ENCODE results near the gene KHDC4. TPM values are rescaled to one million over a fixed set of nuclear protein-coding genes. Genes with fewer than 3 reads are reported as not detected.

KHDC4 gene
- polyA plus RNA-seq, 1 of the 3 experiments (the other 2 are of a cell fraction) = 43.1 TPM

- no peaks in the 10 kb centered on the region for H3K27me3 ChIP-seq (ENCODE audit: insufficient read depth)
- DNase-seq = peak; percentile 61
- H2AFZ ChIP-seq (ENCODE audit: low read depth) = no peak overlapping the region; the same call in 1 of the 2 replicates
- H3K27ac ChIP-seq (ENCODE audit: low read depth in 2 of 2, low read length in 1 of 2) = peak overlapping the region; percentile 62 to 93
- peaks cover 0 to 3% of the 10 kb centered on the region in 2 experiments for H3K36me3 ChIP-seq (replicated peaks in 1 of 2; ENCODE audit: control insufficient read depth in 1 of 2, insufficient read depth in 2 of 2, low read length in 1 of 2)
- H3K9me2 ChIP-seq = no peaks in the 10 kb centered on the region
- POLR2A ChIA-PET = interaction anchor here (0.6 to 2.5 kb wide), 5 partner anchors 9 to 142 kb away, joined by 3 to 12 read pairs (median 6); partner anchors contain the start of gene KHDC4
- peak overlapping the region; percentile 88 to 91 for H3K4me3 ChIP-seq (ENCODE audit: low read depth in 2 of 2, low read length in 1 of 2)
- H3K4me2 ChIP-seq = peak overlapping the region; percentile 88
- H3K4me1 ChIP-seq (ENCODE audit: control insufficient read depth in 1 of 2, insufficient read depth in 2 of 2, low read depth in 1 of 2, low read length in 1 of 2) = peaks cover 42 to 47% of the 10 kb centered on the region in 2 experiments
- CTCF ChIA-PET = interaction anchor here (0.8 to 3.7 kb wide), 9 partner anchors 10 to 90 kb away, joined by 3 to 27 read pairs (median 6); partner anchors contain the start of gene SSR2
- peaks cover 99% of the 10 kb centered on the region for H3K79me2 ChIP-seq (ENCODE audit: insufficient read depth)
- no peak for TF ChIP-seq TEAD4 (IDR thresholded peaks at IDR 0.05; ENCODE audit: borderline replicate concordance, insufficient read depth)
- no peak for TF ChIP-seq FOXJ3 (CRISPR knock-in tag; IDR thresholded peaks at IDR 0.05)
- no peak for TF ChIP-seq MEF2A (IDR thresholded peaks at IDR 0.05; ENCODE audit: borderline replicate concordance, low read depth)
- no peak for TF ChIP-seq SMC3 (IDR thresholded peaks at IDR 0.05; ENCODE audit: low read depth, low read length)
- TF ChIP-seq USF1 (IDR thresholded peaks at IDR 0.05; ENCODE audit: borderline replicate concordance, low read depth) = no peak
- peak; percentile 38; the same call in 1 of the 2 replicates for TF ChIP-seq NFIC (IDR thresholded peaks at IDR 0.05; ENCODE audit: borderline replicate concordance)
- peak overlapping the region; percentile 96 for H3K9ac ChIP-seq
- H3F3A ChIP-seq (replicated peaks; ENCODE audit: insufficient read depth) = peaks cover 19% of the 10 kb centered on the region
- H4K20me1 ChIP-seq (ENCODE audit: insufficient read depth) = peaks cover 53% of the 10 kb centered on the region
- H3K9me3 ChIP-seq = no peaks in the 10 kb centered on the region
- WGBS (ENCODE audit: low lambda C conversion rate) = 22% methylated on average over 14 of the region's 14 CpGs
These were observed 42.1 kb upstream of the KHDC4 start for GRCh38 chr1:155976062-155976912.

GRCh38 chr1:155975375-155976061 lies 41.3 kb upstream of the KHDC4 start:
- peaks cover 60% of the 10 kb centered on the region for H4K20me1 ChIP-seq (ENCODE audit: insufficient read depth)
- peak overlapping the region; percentile 88 to 91; a peak in 3 of 4 replicates for H3K4me3 ChIP-seq (ENCODE audit: low read depth in 2 of 2, low read length in 1 of 2)
- peak overlapping the region in 1 of 2 experiments; percentile 13; a peak in 3 of 4 replicates for H3K27ac ChIP-seq (ENCODE audit: low read depth in 2 of 2, low read length in 1 of 2)
- H3K9me2 ChIP-seq = no peaks in the 10 kb centered on the region
- H3K4me1 ChIP-seq (ENCODE audit: control insufficient read depth in 1 of 2, insufficient read depth in 2 of 2, low read depth in 1 of 2, low read length in 1 of 2) = peaks cover 42 to 49% of the 10 kb centered on the region in 2 experiments
- H3K9ac ChIP-seq = peak overlapping the region; percentile 96
- peaks cover 0 to 3% of the 10 kb centered on the region in 2 experiments for H3K36me3 ChIP-seq (replicated peaks in 1 of 2; ENCODE audit: control insufficient read depth in 1 of 2, insufficient read depth in 2 of 2, low read length in 1 of 2)
- H3K27me3 ChIP-seq (ENCODE audit: insufficient read depth) = no peaks in the 10 kb centered on the region
- WGBS (ENCODE audit: low lambda C conversion rate) = 76% methylated on average over 4 of the region's 4 CpGs
- peaks cover 99% of the 10 kb centered on the region for H3K79me2 ChIP-seq (ENCODE audit: insufficient read depth)
- peaks cover 22% of the 10 kb centered on the region for H3F3A ChIP-seq (replicated peaks; ENCODE audit: insufficient read depth)
- ChIA-PET CTCF (interaction anchor here (1.3 to 3.7 kb wide), 7 partner anchors 9 to 91 kb away, joined by 3 to 27 read pairs (median 6); no protein-coding TSS in a partner anchor), POLR2A (interaction anchor here (0.6 to 1.2 kb wide), 3 partner anchors 25 to 705 kb away, joined by 3 to 5 read pairs (median 3); no protein-coding TSS in a partner anchor)
- H2AFZ ChIP-seq (ENCODE audit: low read depth) = no peak overlapping the region
- TF ChIP-seq PBX3 (IDR thresholded peaks at IDR 0.05) (no peak), USF2 (IDR thresholded peaks at IDR 0.05; ENCODE audit: borderline replicate concordance, low read depth, low read length) (no peak), ZBTB33 (IDR thresholded peaks at IDR 0.05; ENCODE audit: borderline replicate concordance, low read depth) (no peak), RFX5 (IDR thresholded peaks at IDR 0.05; ENCODE audit: low read length) (no peak), FOXJ3 (CRISPR knock-in tag; IDR thresholded peaks at IDR 0.05) (no peak), MAX (IDR thresholded peaks at IDR 0.05; ENCODE audit: low read depth) (no peak), CHD2 (IDR thresholded peaks at IDR 0.05; ENCODE audit: low read length, partially characterized antibody) (no peak), NFIC (IDR thresholded peaks at IDR 0.05; ENCODE audit: borderline replicate concordance) (no peak), FOSL2 (IDR thresholded peaks at IDR 0.05; ENCODE audit: borderline replicate concordance, low read depth) (no peak), SMC3 (IDR thresholded peaks at IDR 0.05; ENCODE audit: low read depth, low read length) (no peak), MEF2A (IDR thresholded peaks at IDR 0.05; ENCODE audit: borderline replicate concordance, low read depth) (no peak)
- no peak for DNase-seq
- no peaks in the 10 kb centered on the region for H3K9me3 ChIP-seq
- H3K4me2 ChIP-seq = peak overlapping the region; percentile 88
